ENCODE measurements around the gene HCFC1R1. TPM values are rescaled to one million over a fixed set of nuclear protein-coding genes. Genes with fewer than 3 reads are reported as not detected.

Gene HCFC1R1
- total RNA-seq, 1 donor from 2014 or later = 10.2 TPM

DNA sequence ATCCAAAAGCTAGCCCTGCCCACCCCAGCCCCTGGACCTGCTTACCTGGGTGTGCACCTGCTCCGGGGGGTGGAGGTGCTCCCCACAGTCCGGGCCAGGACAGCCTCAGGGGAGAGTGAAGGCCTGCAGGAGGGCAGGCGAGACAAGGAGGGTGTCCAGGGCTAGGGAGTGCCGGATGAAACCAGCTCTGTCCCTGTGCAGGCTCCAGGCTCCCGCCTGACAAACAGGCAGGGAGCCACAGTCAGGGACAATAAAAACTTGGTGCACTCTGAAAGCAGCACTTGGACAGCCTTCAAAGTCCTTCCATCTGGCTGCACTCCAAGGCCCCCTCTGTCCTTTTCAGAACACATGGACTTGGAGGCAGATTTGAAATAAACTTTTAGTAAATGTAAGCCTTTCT lies 50.6 kb downstream of the HCFC1R1 start:
- Histone ChIP-seq H3K4me3 (ENCODE audit: low read depth, low read length) (no peak overlapping the region), H3K36me3 (ENCODE audit: control insufficient read depth, insufficient read depth, low read length) (peaks cover 1% of the 10 kb centered on the region), H3K27me3 (ENCODE audit: control insufficient read depth, insufficient read depth, low read length) (peaks cover 1% of the 10 kb centered on the region)
- DNase-seq (ENCODE audit: low read depth) = no peak
- TF ChIP-seq, protein P1, sequence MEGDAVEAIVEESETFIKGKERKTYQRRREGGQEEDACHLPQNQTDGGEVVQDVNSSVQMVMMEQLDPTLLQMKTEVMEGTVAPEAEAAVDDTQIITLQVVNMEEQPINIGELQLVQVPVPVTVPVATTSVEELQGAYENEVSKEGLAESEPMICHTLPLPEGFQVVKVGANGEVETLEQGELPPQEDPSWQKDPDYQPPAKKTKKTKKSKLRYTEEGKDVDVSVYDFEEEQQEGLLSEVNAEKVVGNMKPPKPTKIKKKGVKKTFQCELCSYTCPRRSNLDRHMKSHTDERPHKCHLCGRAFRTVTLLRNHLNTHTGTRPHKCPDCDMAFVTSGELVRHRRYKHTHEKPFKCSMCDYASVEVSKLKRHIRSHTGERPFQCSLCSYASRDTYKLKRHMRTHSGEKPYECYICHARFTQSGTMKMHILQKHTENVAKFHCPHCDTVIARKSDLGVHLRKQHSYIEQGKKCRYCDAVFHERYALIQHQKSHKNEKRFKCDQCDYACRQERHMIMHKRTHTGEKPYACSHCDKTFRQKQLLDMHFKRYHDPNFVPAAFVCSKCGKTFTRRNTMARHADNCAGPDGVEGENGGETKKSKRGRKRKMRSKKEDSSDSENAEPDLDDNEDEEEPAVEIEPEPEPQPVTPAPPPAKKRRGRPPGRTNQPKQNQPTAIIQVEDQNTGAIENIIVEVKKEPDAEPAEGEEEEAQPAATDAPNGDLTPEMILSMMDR (IDR thresholded peaks at IDR 0.05; ENCODE audit: insufficient read depth, low read length, poor library complexity, severe bottlenecking) = no peak

Other genes starting within 250 kb of the HCFC1R1 start
- gene ELOB, start 246.7 kb downstream of the HCFC1R1 start, total RNA-seq = 557 and 714 TPM in 2 replicates
- not detected in 2 replicates for gene PRSS33, start 236.4 kb downstream of the HCFC1R1 start, total RNA-seq
- gene PRSS41, start 225.5 kb downstream of the HCFC1R1 start, total RNA-seq = not detected in 2 replicates
- gene PRSS21, start 206.7 kb downstream of the HCFC1R1 start, total RNA-seq = 0.29 and 3.0 TPM in 2 replicates
- gene ZG16B, start 193.6 kb downstream of the HCFC1R1 start, total RNA-seq = 1.1 and 2.8 TPM in 2 replicates
- 71.8 and 76.0 TPM in 2 replicates for gene PRSS22, start 165.8 kb downstream of the HCFC1R1 start, total RNA-seq
- 58.6 and 69.5 TPM in 2 replicates for gene FLYWCH2, start 140.7 kb downstream of the HCFC1R1 start, total RNA-seq
- gene FLYWCH1, start 112.0 kb downstream of the HCFC1R1 start, total RNA-seq = 48.4 and 66.1 TPM in 2 replicates
- 0.04 and 1.3 TPM in 2 replicates for gene KREMEN2, start 59.7 kb downstream of the HCFC1R1 start, total RNA-seq
- 14.2 and 15.2 TPM in 2 replicates for gene PAQR4, start 54.6 kb downstream of the HCFC1R1 start, total RNA-seq
- gene PKMYT1, start 43.5 kb downstream of the HCFC1R1 start, total RNA-seq = 5.1 and 6.1 TPM in 2 replicates
- 1.0 and 3.1 TPM in 2 replicates for gene CLDN9, start 11.0 kb downstream of the HCFC1R1 start, total RNA-seq
- 319 and 359 TPM in 2 replicates for gene CLDN6, start 5.8 kb downstream of the HCFC1R1 start, total RNA-seq
- 572 and 754 TPM in 2 replicates for gene TNFRSF12A, start 3.6 kb downstream of the HCFC1R1 start, total RNA-seq
- 12.2 and 17.0 TPM in 2 replicates for gene THOC6, start 93 bp upstream of the HCFC1R1 start, total RNA-seq
- 6.9 and 9.2 TPM in 2 replicates for gene BICDL2, start 13.0 kb upstream of the HCFC1R1 start, total RNA-seq
- 0.17 TPM in 1 of 2 replicates, not detected in the other for gene MMP25, start 22.6 kb upstream of the HCFC1R1 start, total RNA-seq
- 621 and 682 TPM in 2 replicates for gene IL32, start 41.7 kb upstream of the HCFC1R1 start, total RNA-seq
- gene ZSCAN10, start 75.4 kb upstream of the HCFC1R1 start, total RNA-seq = not detected in 2 replicates
- 25.1 and 27.9 TPM in 2 replicates for gene ZNF205, start 88.6 kb upstream of the HCFC1R1 start, total RNA-seq
- gene ZNF213, start 111.1 kb upstream of the HCFC1R1 start, total RNA-seq = 13.7 and 16.6 TPM in 2 replicates
- not detected in 2 replicates for gene OR1F1, start 164.3 kb upstream of the HCFC1R1 start, total RNA-seq
- gene ZNF200, start 211.2 kb upstream of the HCFC1R1 start, total RNA-seq = 5.0 and 7.9 TPM in 2 replicates
- 0.14 and 0.21 TPM in 2 replicates for gene MEFV, start 232.7 kb upstream of the HCFC1R1 start, total RNA-seq